ENCODE results near the gene KIAA0319L. TPM values are rescaled to one million over a fixed set of nuclear protein-coding genes. Genes with fewer than 3 reads are reported as not detected.

The KIAA0319L gene
- total and polyA plus RNA-seq, 8 donors, result 13.1 to 146 (median 39.1) TPM

- H3K9me3 ChIP-seq, result no peaks in the 10 kb centered on the region
- intact Hi-C loops (cut with DNase I; ENCODE audit: low total_unique reads), result no loop called here
- H3K36me3 ChIP-seq, result peaks cover 0 to 35% (median 29%) of the 10 kb centered on the region in 4 donors
- H3K4me3 ChIP-seq, result peak overlapping the region in 1 of 4 donors; percentile 93
- peak overlapping the region in 3 of 5 donors; percentile 40 to 99 (median 97) for H3K27ac ChIP-seq
- WGBS, 5 donors, result 70 to 85% (median 80%) methylated on average over 7 of the region's 7 CpGs
- DNase-seq, result peak in 1 of 2 donors; percentile 35
- H3K4me1 ChIP-seq, result peaks cover 45 to 73% (median 64%) of the 10 kb centered on the region in 4 donors
- no peaks in the 10 kb centered on the region for H3K27me3 ChIP-seq
- TF ChIP-seq POLR2A (IDR thresholded peaks at IDR 0.05) (no peak), EP300 (IDR thresholded peaks at IDR 0.05) (no peak), CTCF (IDR thresholded peaks at IDR 0.05) (no peak), POLR2AphosphoS5 (IDR thresholded peaks at IDR 0.05) (no peak)
Observed at GRCh38 chr1:35559317-35559944, 2.2 kb upstream of the KIAA0319L start.

GRCh38 chr1:35558374-35559316 is 1.4 kb upstream of the KIAA0319L start:
- peaks cover 53 to 80% (median 71%) of the 10 kb centered on the region in 4 donors for H3K4me1 ChIP-seq
- DNase-seq, result peak in 1 of 2 donors; percentile 73
- 13 to 32% (median 31%) methylated on average over 18 to 26 of the region's 26 CpGs for WGBS, 5 donors

GRCh38 chr1:35557611-35558373 is 589 bp upstream of the KIAA0319L start, which contains the start of gene NCDN:
TSS of gene NCDN (plus strand) at chr1:35557799. CDS start at chr1:35558191, 392 bp downstream.
- DNase-seq, result peak; percentile 96 to 99
- peaks cover 3 to 31% (median 26%) of the 10 kb centered on the region in 4 donors for H3K36me3 ChIP-seq
- WGBS, 5 donors, result 0 to 1% (median 0%) methylated on average over 36 to 58 of the region's 58 CpGs
- no peaks in the 10 kb centered on the region for H3K9me3 ChIP-seq
- peak within 1 kb of the TSS; percentile 70 to 97 (median 87) for H3K4me3 ChIP-seq
- intact Hi-C loops (cut with DNase I; ENCODE audit: low total_unique reads), result no loop called here
- TF ChIP-seq POLR2A (IDR thresholded peaks at IDR 0.05) (no peak), CTCF (IDR thresholded peaks at IDR 0.05) (no peak), POLR2AphosphoS5 (IDR thresholded peaks at IDR 0.05) (peak in 1 of 3 donors; percentile 53), EP300 (IDR thresholded peaks at IDR 0.05) (no peak)
- H3K27me3 ChIP-seq, result no peaks in the 10 kb centered on the region
- H3K27ac ChIP-seq, result peak within 1 kb of the TSS; percentile 96 to 99 (median 98)
- peaks cover 53 to 87% (median 76%) of the 10 kb centered on the region in 4 donors for H3K4me1 ChIP-seq

More at GRCh38 chr1:35558374-35559316, 1.4 kb upstream of the KIAA0319L start:
- Histone ChIP-seq H3K4me3 (peak overlapping the region; percentile 70 to 97 (median 87)), H3K27me3 (no peaks in the 10 kb centered on the region), H3K36me3 (peaks cover 0 to 32% (median 25%) of the 10 kb centered on the region in 4 donors), H3K27ac (peak overlapping the region; percentile 96 to 99 (median 98)), H3K9me3 (no peaks in the 10 kb centered on the region)
- intact Hi-C loops (cut with DNase I; ENCODE audit: low total_unique reads), result no loop called here
- TF ChIP-seq CTCF (IDR thresholded peaks at IDR 0.05), result no peak
- no peak for TF ChIP-seq EP300 (IDR thresholded peaks at IDR 0.05)
- no peak for TF ChIP-seq POLR2AphosphoS5 (IDR thresholded peaks at IDR 0.05)
- no peak for TF ChIP-seq POLR2A (IDR thresholded peaks at IDR 0.05)

All from stomach (tissue), 9 donors.